Dendritic cell treated with granulocyte-macrophage colony-stimulating factor and Interleukin-4, amounts not matched to agents 40 ng/mL and 50 ng/mL, for 4 days (primary cell): ENCODE measurements around the gene NDUFS8.

ENCODE experiments used
- H3K27ac Mint-ChIP-seq: one replicate; pipeline ENCODE4 v1.8.0; 2022; ENCODE audit warnings: mild to moderate bottlenecking, mixed read lengths
- H3K27me3 Mint-ChIP-seq: one replicate; pipeline ENCODE4 v1.8.0; 2022; ENCODE audit warnings: mild to moderate bottlenecking, mixed read lengths
- H3K36me3 Mint-ChIP-seq: one replicate; pipeline ENCODE4 v1.8.0; 2022; ENCODE audit warnings: low read depth, mixed read lengths
- H3K4me1 Mint-ChIP-seq: one replicate; pipeline ENCODE4 v1.8.0; 2022; ENCODE audit warnings: low read depth, mixed read lengths
- H3K4me3 Mint-ChIP-seq: one replicate; pipeline ENCODE4 v1.8.0; 2022; ENCODE audit warnings: mild to moderate bottlenecking, moderate library complexity, mixed read lengths
- H3K9me3 Mint-ChIP-seq: one replicate; pipeline ENCODE4 v1.8.0; 2022; ENCODE audit warnings: mixed read lengths
- intact Hi-C: fragments of 100-400 bp; cut with micrococcal nuclease; formaldehyde crosslinking; loops from one replicate; pipeline ENCODE4 v1.15.0; 2022

NDUFS8 gene

GRCh38 chr11:68039526-68040086 lies 9.1 kb downstream of the NDUFS8 start:
- no peaks in the 10 kb centered on the region for H3K9me3 Mint-ChIP-seq
- intact Hi-C loops, result loop anchor here (2.0 to 10.0 kb wide), 3 partner anchors 29 to 75 kb away; partner anchors contain the start of gene ALDH3B1
- H3K27ac Mint-ChIP-seq, result peak overlapping the region; percentile 97
- H3K4me1 Mint-ChIP-seq, result peaks cover 72% of the 10 kb centered on the region
- H3K4me3 Mint-ChIP-seq, result peak overlapping the region; percentile 93
- no peaks in the 10 kb centered on the region for H3K27me3 Mint-ChIP-seq
- peaks cover 81% of the 10 kb centered on the region for H3K36me3 Mint-ChIP-seq

GRCh38 chr11:68040101-68040956 lies 9.8 kb downstream of the NDUFS8 start:
- H3K36me3 Mint-ChIP-seq, result peaks cover 82% of the 10 kb centered on the region
- H3K4me3 Mint-ChIP-seq, result peak overlapping the region; percentile 93
- H3K4me1 Mint-ChIP-seq, result peaks cover 67% of the 10 kb centered on the region
- no peaks in the 10 kb centered on the region for H3K9me3 Mint-ChIP-seq
- intact Hi-C loops, result loop anchor here (2.0 kb wide), 1 partner anchor 30 kb away; the partner anchor contains the start of gene ALDH3B1
- peak overlapping the region; percentile 97 for H3K27ac Mint-ChIP-seq
- no peaks in the 10 kb centered on the region for H3K27me3 Mint-ChIP-seq

- Mint-ChIP-seq H3K9me3 (no peaks in the 10 kb centered on the region), H3K36me3 (peaks cover 82% of the 10 kb centered on the region), H3K27me3 (no peaks in the 10 kb centered on the region), H3K27ac (peak overlapping the region; percentile 97), H3K4me1 (peaks cover 59% of the 10 kb centered on the region), H3K4me3 (peak overlapping the region; percentile 93)
- intact Hi-C loops, result loop anchor here (2.0 kb wide), 1 partner anchor 30 kb away; the partner anchor contains the start of gene ALDH3B1
Measured at GRCh38 chr11:68040957-68041591, 10.6 kb downstream of the NDUFS8 start.

- intact Hi-C loops, result loop anchor here (2.0 kb wide), 1 partner anchor 31 kb away; the partner anchor contains the start of gene ALDH3B1
- no peak overlapping the region for H3K27ac Mint-ChIP-seq
- H3K36me3 Mint-ChIP-seq, result peaks cover 82% of the 10 kb centered on the region
- peak overlapping the region; percentile 93 for H3K4me3 Mint-ChIP-seq
- H3K4me1 Mint-ChIP-seq, result peaks cover 53% of the 10 kb centered on the region
- no peaks in the 10 kb centered on the region for H3K9me3 Mint-ChIP-seq
- no peaks in the 10 kb centered on the region for H3K27me3 Mint-ChIP-seq
Measured at GRCh38 chr11:68041617-68042218, 11.2 kb downstream of the NDUFS8 start.

- Mint-ChIP-seq H3K9me3 (no peaks in the 10 kb centered on the region), H3K36me3 (peaks cover 87% of the 10 kb centered on the region), H3K4me1 (peaks cover 46% of the 10 kb centered on the region), H3K27me3 (no peaks in the 10 kb centered on the region), H3K27ac (peak overlapping the region; percentile 17), H3K4me3 (no peak overlapping the region)
- intact Hi-C loops, result no loop called here
Measured at GRCh38 chr11:68042219-68043028, 11.9 kb downstream of the NDUFS8 start.

GRCh38 chr11:68043029-68043348 lies 12.5 kb downstream of the NDUFS8 start:
- intact Hi-C loops, result no loop called here
- Mint-ChIP-seq H3K27ac (peak overlapping the region; percentile 17), H3K27me3 (no peaks in the 10 kb centered on the region), H3K4me3 (no peak overlapping the region), H3K4me1 (peaks cover 40% of the 10 kb centered on the region), H3K36me3 (peaks cover 93% of the 10 kb centered on the region), H3K9me3 (no peaks in the 10 kb centered on the region)

GRCh38 chr11:68043349-68044144 lies 13.1 kb downstream of the NDUFS8 start:
- H3K27ac Mint-ChIP-seq, result no peak overlapping the region
- peaks cover 35% of the 10 kb centered on the region for H3K4me1 Mint-ChIP-seq
- no peaks in the 10 kb centered on the region for H3K27me3 Mint-ChIP-seq
- intact Hi-C loops, result no loop called here
- H3K36me3 Mint-ChIP-seq, result peaks cover 98% of the 10 kb centered on the region
- no peaks in the 10 kb centered on the region for H3K9me3 Mint-ChIP-seq
- no peak overlapping the region for H3K4me3 Mint-ChIP-seq

- H3K4me3 Mint-ChIP-seq, result no peak overlapping the region
- H3K9me3 Mint-ChIP-seq, result no peaks in the 10 kb centered on the region
- peaks cover 33% of the 10 kb centered on the region for H3K4me1 Mint-ChIP-seq
- H3K27ac Mint-ChIP-seq, result no peak overlapping the region
- H3K27me3 Mint-ChIP-seq, result no peaks in the 10 kb centered on the region
- peaks cover 100% of the 10 kb centered on the region for H3K36me3 Mint-ChIP-seq
- intact Hi-C loops, result no loop called here
Measured at GRCh38 chr11:68044145-68044813, 13.8 kb downstream of the NDUFS8 start.

- intact Hi-C loops, result no loop called here
- Mint-ChIP-seq H3K27ac (no peak overlapping the region), H3K27me3 (no peaks in the 10 kb centered on the region), H3K4me3 (no peak overlapping the region), H3K4me1 (peaks cover 29% of the 10 kb centered on the region), H3K9me3 (no peaks in the 10 kb centered on the region), H3K36me3 (peaks cover 100% of the 10 kb centered on the region)
Measured at GRCh38 chr11:68044898-68045351, 14.4 kb downstream of the NDUFS8 start.

- intact Hi-C loops, result no loop called here
- Mint-ChIP-seq H3K4me1 (peaks cover 22% of the 10 kb centered on the region), H3K36me3 (peaks cover 100% of the 10 kb centered on the region), H3K27me3 (no peaks in the 10 kb centered on the region), H3K9me3 (no peaks in the 10 kb centered on the region), H3K4me3 (no peak overlapping the region), H3K27ac (peak overlapping the region; percentile 3)
Measured at GRCh38 chr11:68047437-68048290, 17.2 kb downstream of the NDUFS8 start.

- Mint-ChIP-seq H3K4me3 (no peak overlapping the region), H3K9me3 (no peaks in the 10 kb centered on the region), H3K4me1 (peaks cover 24% of the 10 kb centered on the region), H3K27ac (peak overlapping the region; percentile 55), H3K27me3 (no peaks in the 10 kb centered on the region), H3K36me3 (peaks cover 100% of the 10 kb centered on the region)
- intact Hi-C loops, result no loop called here
Measured at GRCh38 chr11:68048681-68049508, 18.4 kb downstream of the NDUFS8 start.
